DMS53 treated with DMSO at 0.1 percent for 48 hours (cell line): ENCODE measurements around the gene CEBPZ.
"Not testable (repeated sequence)": the region's sequence is repeated elsewhere in the genome, so short reads cannot be mapped to it uniquely, and the experiment has no call there.

ENCODE experiments used
- DNase-seq: peaks from one replicate; lab custom pipeline; 2025; ENCODE audit not compliant: unreplicated experiment; lab: John Stamatoyannopoulos, UW

The CEBPZ gene, protein sequence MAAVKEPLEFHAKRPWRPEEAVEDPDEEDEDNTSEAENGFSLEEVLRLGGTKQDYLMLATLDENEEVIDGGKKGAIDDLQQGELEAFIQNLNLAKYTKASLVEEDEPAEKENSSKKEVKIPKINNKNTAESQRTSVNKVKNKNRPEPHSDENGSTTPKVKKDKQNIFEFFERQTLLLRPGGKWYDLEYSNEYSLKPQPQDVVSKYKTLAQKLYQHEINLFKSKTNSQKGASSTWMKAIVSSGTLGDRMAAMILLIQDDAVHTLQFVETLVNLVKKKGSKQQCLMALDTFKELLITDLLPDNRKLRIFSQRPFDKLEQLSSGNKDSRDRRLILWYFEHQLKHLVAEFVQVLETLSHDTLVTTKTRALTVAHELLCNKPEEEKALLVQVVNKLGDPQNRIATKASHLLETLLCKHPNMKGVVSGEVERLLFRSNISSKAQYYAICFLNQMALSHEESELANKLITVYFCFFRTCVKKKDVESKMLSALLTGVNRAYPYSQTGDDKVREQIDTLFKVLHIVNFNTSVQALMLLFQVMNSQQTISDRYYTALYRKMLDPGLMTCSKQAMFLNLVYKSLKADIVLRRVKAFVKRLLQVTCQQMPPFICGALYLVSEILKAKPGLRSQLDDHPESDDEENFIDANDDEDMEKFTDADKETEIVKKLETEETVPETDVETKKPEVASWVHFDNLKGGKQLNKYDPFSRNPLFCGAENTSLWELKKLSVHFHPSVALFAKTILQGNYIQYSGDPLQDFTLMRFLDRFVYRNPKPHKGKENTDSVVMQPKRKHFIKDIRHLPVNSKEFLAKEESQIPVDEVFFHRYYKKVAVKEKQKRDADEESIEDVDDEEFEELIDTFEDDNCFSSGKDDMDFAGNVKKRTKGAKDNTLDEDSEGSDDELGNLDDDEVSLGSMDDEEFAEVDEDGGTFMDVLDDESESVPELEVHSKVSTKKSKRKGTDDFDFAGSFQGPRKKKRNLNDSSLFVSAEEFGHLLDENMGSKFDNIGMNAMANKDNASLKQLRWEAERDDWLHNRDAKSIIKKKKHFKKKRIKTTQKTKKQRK

DNA sequence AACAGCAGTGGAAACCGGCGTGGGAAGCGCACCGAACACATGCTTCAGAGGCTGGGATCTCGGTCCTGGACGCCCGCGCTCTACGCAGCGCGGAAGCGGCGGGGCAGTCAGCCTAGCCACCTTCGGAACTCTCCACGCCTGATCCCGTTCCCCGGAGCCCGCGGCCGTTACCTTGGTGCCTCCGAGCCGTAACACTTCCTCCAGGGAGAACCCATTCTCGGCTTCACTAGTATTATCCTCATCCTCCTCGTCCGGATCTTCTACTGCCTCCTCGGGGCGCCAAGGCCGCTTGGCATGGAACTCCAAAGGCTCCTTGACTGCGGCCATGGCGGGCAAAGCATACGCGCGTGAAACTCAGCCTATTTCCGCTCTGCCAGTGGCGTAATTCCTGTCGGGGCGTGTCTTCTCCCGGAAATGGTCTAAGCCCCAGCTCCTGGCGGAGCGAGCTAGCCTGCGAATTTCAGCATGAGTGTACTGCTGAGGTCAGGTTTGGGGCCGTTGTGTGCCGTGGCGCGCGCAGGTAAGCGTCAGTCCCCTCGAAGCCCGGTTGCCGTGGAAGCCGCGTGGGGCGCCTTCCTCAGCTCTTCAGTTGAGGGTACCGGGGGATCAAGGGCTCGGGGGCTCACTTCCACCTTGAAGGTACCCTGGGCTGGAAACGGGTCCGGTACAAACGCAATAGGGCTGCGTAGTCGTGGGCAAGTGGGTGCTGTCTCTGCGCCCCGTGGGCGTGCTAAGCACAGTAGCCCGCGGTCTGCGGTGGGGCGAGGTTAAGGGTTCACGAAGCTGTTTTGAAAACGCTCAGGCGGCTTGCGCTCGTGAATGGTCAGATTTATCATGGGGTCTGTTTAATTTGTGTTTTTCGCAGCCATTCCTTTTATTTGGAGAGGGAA is at the start of gene CEBPZ, which contains the start of gene NDUFAF7:
Gene CEBPZ, minus strand, starts transcription at position 356 of the 890 bp plus-strand sequence. Its CDS starts 29 bp downstream, at position 327.
Gene NDUFAF7, plus strand, starts transcription at position 418 of the 890 bp plus-strand sequence. Its CDS starts 48 bp downstream, at position 466.
- peak; percentile 78 for DNase-seq

DNA sequence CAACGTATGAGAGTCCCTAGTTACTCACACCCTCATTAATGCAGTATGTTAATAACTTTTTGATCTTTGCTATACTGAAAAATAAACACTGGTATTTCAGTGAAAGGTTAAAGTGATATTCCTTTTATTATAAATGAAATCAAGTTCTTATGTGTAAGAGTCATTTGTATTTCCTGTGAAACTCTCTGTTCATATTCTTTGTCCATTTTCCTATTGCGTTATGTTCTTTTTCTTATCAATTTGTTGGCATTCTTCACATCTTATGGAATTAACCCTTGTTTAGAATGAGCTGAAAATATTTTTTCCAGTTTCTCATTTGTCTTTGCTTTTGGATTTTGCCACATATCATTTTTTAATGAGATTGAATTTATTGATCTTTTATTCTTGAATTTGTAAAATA is 44.9 kb upstream of the CEBPZ start:
- DNase-seq: no peak

DNA sequence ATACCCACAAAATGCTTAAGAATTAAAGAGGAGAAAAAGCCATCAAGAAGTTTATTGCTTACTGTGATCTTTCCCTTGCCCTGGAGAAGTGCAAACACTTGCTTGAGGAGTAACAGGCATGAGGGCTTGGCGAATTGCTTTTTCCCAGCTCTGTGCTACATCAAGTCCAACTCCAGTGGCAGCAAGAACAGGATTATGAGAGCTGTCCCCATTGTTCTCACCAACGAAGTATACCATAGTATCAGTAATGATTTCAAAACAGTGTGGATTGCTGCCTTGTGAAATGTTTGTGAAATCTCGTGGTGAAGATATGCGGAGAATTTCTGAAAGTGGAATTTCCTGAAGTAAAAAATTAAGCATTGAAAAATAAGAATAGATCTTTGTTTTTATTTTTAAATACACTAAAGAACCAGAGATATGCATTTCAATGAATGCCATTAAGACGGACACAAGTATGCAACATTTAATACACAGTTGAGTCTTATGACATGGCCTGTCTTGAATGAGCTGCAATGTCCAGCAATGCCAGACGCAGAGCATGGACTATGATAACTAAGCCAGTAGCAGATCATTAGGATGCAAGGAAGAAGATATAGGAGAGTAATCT is 43.1 kb upstream of the CEBPZ start:
- DNase-seq: no peak

DNA sequence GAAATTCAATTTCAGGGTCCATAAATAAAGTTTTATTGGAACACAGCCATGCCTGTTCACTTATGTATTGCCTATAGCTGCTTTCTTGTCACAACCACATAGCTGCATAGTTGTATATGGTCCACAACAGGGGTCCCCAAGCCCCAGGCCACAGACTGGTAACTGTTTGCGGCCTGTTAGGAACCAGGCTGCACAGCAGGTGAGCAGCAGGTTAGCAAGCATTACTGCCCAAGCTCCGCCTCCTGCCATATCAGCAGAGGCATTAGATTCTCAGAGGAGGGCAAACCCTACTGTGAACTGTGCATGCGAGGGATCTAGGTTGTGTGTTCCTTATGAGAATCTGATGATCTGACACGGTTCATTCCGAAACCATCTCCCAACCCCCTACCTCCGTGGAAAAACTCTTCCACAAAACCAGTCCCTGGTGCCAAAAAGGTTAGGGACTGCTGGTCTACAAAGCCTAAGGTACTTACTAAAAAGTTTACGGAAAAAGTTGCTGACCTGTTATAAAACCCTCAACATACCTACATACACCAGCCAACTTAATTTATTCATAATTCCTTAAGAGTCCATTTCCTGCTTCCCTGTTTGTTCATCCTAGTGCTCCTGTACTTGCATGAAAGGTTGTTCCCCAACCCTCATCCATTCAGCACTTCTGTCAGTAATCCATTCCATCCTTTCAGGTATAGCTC is 40.1 kb upstream of the CEBPZ start:
- no peak for DNase-seq

DNA sequence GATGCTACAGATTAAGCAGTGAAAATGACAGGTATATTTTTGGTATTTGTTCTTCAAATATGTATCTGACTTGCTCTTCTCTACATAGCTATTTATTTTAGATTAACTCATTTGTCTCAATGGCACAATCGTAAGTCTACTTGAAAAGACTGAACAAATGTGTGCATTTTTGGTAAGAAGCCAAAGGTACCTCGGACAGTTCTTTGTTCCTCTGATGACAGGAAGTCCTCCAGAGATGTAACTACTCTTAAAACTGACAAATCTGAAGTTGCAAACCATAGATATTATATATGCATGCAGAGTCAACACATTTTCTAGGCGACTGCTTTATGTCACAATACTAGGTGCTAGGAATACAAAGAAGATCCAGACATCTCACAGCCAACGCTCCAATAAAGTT is 36.7 kb upstream of the CEBPZ start:
- no peak for DNase-seq

DNA sequence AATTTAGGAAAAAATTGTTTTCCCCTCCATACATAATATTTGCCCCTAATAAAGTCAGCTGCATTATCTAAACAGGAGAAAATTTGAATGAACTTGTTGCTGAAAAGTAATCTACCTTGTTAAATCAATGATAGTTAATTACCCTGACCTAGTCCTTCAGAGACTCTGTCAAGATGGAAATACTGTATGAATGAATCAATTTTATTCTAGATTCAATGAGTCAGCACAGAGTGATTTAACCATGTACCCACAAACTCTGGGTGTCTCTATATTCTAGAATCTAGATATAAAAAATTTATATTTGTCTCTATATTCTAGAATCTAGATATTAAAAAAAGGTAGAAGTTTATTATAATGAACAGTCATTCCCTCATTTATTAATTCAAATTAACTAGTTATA is 36.3 kb upstream of the CEBPZ start:
- no peak for DNase-seq

DNA sequence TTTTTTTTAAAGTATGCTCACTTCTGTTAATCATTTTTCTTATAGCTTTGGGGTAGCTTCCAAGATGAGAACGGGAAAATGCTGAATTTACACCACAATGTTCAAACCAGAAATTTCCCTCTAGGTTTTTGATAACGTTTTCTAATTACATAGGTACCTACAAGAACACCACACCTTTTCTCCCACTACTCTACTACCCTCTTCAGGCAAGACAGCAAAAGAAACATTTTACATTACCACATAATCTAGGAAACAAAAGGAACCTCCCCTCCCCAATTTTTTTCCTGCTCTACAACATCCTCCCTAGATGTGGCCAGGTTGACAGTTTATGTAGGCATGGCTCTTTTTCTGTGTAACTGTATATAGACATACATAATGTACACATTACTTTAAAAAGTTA is 32.4 kb upstream of the CEBPZ start:
- no peak for DNase-seq

DNA sequence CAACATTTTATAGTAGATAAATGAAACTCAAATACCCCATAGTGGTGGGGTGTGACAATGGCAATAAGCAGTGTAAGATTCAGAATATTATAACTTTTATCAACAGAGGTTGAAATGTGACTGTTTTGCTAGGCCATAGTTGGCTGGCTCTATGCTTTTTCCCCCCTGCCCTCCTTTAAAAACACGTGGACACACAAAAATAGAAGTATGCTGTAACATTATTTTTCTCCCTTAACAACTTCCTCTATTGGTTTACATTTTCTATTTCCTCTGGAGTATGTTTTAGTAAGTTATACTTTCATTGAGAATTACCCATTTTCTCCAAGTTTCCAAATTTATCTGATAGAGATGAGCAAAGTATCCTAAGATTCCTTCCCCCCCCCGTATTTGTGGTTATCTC is 31.1 kb upstream of the CEBPZ start:
- DNase-seq: no peak

DNA sequence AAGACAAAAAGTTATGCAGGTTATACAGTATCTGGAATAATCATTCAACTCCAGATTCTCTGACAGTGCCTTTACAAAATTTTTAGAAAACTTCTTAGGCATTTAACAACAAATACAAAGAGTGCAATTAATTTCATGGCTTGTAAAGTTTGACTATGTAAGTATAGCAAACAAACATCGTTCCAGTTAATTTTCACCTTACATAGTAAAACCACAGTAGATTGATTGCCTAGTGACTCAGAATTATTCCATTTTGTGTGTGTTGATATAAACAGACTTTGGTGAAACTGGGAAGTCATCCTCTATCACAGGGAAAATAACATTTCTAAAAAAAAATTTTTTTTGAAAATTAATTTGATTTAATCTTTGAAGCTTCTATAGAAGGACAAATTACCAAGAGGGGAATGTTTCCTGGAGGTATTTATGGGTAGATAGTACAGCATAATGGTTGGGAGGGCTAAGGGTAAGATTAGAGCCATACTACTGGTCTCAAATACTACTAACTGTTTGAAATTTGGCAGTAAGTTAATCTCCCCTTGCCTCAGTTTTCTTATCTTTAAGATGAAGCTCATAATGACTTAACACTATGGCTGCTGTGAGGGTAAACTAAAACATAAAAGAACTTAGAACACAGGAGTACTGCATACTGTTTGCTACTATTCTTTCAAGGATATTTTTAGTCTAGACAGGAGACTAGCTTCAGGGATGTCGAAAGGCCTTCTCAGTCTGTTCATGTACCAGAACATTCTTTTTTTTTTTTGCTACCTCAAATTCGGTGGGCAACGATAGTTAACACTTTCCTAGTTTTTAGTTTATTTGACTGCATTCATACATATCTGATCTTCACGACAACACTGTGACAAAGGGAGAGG is 19.7 kb upstream of the CEBPZ start:
- DNase-seq: no peak

DNA sequence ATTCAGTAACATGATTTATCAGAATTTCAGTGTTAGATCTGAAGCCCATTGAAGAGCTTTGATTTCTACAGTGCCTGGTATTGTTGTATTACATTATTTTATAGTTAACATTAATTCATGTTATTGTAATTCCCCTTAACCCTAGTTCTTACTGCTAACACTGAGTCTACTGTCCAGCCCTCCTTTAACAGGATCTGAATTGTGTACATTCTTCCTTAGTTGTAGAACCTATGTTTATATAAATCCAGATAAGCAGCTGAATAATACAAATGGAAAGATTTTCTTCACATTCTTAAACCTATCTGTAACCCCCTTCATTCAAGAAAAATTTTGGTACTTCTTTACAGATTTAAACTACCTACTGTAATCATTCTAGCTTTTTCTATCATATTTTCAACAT is 14.8 kb upstream of the CEBPZ start:
- no peak for DNase-seq

DNA sequence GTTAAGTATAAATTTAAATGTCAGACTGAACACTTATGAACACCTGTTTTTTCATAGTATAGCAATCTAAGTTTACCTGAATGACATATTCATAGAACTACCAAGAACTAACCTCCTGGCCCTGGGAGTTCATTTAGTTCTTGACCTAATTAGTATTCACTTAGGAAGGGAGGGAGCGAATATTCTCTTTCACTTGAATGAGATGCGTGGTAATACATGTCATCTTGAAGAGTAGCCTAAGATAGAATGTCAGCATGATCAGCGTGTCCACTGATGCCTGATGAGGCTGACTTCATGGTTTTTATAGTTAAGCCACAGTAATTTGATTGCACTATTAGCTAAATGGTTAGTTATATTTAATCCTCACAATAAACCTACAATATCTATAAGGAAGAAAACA is 13.4 kb upstream of the CEBPZ start:
- DNase-seq: no peak

DNA sequence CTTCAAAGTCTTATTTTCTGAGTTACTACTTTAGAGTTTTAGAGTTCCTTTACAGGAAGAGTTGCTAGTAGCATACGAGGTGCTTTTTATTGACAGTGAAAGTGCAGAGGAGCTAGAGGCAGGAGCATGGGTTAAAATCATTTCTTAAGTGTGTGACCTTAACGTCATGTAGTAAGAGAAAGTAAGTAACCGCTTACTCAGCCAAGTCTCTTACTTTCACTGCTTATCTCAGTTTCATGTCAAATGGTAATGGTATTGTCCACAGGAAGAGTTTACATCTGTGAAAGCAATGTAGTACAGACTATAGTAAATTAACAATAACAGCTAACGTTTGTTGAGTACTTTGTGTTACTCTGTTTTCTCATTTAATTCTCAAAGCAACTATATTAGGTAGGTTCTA is 12.6 kb upstream of the CEBPZ start:
- DNase-seq: no peak

DNA sequence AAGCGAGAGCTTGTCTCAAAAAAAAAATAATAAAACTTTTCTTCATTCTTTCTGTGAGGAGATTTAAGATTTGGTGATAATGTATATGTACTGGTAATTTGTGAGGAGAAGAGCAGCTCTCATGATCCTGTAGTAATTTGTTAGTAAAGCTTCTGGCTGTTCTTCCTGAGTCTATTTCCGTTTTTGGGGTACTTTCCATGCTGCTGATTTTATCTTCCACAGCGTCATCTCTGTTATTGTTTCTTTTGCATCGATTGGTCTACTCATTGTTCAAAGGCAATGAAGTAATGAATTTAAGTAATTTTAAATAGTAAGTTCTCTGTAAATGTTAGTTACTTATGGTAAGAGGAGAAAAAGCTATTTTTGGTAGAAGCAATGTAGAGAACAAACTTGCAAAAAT is 12.0 kb upstream of the CEBPZ start:
- no peak for DNase-seq

DNA sequence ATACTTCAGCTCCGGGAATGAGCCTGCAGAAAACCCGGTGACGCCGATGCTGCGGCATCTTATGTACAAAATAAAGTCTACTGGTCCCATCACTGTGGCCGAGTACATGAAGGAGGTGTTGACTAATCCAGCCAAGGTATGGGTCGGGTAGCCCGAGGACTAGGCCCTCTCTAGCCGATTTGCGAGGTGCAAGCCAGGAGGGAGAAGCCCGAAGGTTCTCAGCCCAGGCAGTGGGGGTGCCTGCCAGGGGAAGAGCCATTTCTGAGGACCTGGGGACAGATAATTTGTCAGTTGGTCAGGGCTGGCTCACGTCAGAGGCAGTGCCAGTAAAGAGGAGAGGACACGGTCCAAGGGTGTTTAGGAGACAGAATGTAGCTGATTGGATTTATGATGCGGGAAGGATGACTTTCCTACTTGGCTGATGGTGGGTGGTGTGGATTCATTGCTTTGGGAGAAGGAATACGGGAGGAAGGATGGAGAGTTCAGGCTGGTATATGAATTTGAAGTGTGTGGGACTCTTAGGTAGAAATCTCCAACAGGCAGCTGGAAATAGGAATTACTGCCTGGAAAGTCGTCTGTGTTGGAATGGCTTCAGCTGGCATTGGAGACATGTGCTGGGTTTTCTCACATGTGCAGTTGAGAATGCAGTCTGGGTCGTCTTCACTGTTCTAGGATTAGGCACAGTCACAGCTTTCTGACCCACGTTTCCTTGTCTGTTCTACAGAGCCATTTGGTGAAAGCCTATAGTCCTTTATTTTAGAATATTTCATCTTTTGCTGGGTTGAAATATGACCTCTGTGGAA is 936 bp upstream of the CEBPZ start:
- no peak for DNase-seq

DNA sequence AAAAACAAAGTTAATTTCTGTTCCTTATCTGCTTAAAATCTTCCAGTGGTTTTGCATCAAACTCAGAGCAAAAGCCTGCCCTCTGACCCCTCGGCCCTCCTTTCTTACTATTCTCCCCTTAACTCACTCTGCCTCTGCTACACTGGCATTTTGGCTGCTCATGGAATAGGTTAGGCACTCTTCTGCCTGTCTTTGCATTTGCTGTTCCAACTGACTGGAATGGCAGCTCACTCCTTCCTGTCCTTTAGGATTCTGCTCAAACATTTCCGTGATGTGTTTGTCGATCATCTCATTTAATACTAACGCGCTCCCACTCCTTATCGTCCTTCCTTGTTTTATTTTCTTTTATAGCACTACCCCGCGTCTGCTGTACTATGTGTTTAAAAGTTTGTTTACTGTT is 815 bp downstream of the CEBPZ start:
- no peak for DNase-seq

DNA sequence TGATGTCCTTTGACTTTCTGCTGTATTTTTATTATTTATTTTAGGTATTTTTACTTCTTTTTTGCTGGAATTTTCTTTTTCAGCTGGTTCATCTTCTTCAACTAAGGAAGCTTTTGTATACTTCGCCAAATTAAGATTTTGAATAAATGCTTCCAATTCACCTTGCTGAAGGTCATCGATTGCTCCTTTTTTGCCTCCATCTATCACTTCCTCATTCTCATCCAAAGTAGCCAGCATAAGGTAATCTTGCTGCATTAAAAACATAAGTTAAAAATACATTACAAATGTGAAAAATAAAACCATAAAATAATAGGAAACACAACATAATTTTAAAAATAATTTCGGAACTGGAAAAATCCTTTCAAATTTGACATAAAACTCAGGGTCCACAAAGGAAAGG is 2.6 kb downstream of the CEBPZ start:
- no peak for DNase-seq

DNA sequence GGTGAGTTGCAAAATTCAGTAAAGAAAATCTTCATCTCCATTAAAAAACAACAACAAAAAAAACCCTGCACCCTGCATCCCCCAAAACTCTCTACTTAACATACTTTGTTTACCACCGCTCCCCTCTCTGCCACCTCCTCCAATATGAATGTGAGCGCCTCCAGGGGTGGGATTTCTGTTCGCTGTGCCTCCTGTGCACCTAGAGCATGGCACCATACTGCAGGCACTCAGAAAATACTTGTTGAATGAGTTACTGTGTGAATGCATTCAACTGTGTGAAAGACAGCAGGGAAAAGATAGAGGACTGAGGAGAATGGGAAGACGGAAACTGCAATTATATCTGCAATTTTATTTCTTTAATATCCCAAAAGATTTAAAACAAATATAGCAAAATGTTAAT is 4.5 kb downstream of the CEBPZ start:
- no peak for DNase-seq

DNA sequence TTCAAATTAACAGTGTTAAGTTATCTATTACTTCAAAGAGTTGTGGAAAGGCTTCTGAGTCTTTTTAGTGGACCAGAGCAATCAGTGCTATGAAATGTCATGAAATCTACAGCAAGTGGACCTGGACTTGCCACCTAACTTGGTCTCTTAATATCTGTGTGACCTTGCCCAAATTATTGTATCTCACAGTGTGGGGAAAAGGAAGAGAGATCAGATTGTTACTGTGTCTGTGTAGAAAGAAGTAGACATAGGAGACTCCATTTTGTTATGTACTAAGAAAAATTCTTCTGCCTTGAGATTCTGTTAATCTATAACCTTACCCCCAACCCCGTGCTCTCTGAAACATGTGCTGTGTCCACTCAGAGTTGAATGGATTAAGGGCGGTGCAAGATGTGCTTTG is 6.3 kb downstream of the CEBPZ start:
- DNase-seq: not testable (repeated sequence)
